ENCODE measurements around the gene LAMA2. TPM values are rescaled to one million over a fixed set of nuclear protein-coding genes. Genes with fewer than 3 reads are reported as not detected.

Gene LAMA2
- total RNA-seq, 1 donor from 2014 or later: 0.47 TPM

DNA sequence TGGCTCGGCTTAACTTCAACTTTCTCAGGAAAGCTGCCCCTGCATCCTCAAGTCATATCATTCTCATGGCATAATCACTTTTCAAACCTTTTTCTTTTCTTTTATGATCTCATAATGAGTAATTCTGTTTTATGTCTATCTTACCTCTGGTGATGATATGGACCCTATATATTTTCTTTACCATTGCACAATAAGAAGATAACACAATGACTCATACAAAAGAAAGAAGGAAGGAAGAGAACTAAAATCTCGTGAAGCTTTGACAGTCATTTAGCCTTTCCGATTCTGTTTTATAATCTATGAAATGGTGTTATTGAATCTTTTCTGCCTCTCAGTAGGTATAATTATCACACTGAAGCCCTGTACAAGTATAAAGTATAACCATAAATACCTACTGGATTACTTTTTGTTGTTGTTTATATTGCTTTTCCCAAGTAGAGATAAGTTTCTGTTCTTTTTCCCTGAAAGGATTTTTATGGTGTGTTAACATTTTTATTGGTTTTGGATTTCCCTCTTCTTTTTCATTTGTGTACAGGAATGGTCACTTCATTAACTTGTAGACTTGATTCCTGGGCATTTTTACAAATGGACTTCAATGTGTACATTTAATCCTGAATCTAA lies 300.9 kb downstream of the LAMA2 start:
- H3K36me3 Mint-ChIP-seq (ENCODE audit: low read depth): no peaks in the 10 kb centered on the region
- no peaks in the 10 kb centered on the region for H3K9me3 Mint-ChIP-seq
- no peaks in the 10 kb centered on the region for H3K4me1 Mint-ChIP-seq
- no peaks in the 10 kb centered on the region for H3K27me3 Mint-ChIP-seq (ENCODE audit: low read depth)
- TF ChIP-seq, protein P1, sequence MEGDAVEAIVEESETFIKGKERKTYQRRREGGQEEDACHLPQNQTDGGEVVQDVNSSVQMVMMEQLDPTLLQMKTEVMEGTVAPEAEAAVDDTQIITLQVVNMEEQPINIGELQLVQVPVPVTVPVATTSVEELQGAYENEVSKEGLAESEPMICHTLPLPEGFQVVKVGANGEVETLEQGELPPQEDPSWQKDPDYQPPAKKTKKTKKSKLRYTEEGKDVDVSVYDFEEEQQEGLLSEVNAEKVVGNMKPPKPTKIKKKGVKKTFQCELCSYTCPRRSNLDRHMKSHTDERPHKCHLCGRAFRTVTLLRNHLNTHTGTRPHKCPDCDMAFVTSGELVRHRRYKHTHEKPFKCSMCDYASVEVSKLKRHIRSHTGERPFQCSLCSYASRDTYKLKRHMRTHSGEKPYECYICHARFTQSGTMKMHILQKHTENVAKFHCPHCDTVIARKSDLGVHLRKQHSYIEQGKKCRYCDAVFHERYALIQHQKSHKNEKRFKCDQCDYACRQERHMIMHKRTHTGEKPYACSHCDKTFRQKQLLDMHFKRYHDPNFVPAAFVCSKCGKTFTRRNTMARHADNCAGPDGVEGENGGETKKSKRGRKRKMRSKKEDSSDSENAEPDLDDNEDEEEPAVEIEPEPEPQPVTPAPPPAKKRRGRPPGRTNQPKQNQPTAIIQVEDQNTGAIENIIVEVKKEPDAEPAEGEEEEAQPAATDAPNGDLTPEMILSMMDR (conservative IDR thresholded peaks at IDR 0.05): no peak
- no peak for DNase-seq (ENCODE audit: low read depth, low spot score)
- no peak overlapping the region for H3K27ac Mint-ChIP-seq (ENCODE audit: unreplicated experiment)
- no peak overlapping the region for H3K4me3 Mint-ChIP-seq

DNA sequence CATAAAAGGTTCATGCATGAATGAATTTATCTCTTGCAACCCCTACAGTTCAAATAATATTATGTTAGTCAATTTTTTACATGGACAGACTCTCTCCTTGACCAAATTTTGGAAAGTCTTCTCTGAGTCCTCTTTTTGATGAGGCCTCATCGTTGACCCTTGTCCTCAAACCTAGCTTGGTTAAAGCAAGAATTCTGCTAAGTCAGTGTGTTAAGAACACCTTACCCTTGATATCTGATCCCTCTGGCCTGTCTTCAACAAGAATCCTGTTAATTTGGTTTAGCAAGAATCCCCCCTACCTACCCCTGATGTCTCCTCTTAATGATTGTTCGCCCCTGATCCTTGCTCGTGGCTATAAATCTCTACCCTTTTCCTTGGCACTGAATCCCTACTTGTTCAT lies 301.4 kb downstream of the LAMA2 start:
- Mint-ChIP-seq H3K4me1 (no peaks in the 10 kb centered on the region), H3K9me3 (no peaks in the 10 kb centered on the region), H3K27me3 (ENCODE audit: low read depth) (no peaks in the 10 kb centered on the region), H3K36me3 (ENCODE audit: low read depth) (no peaks in the 10 kb centered on the region), H3K4me3 (no peak overlapping the region), H3K27ac (ENCODE audit: unreplicated experiment) (no peak overlapping the region)
- TF ChIP-seq, protein P1 (conservative IDR thresholded peaks at IDR 0.05): no peak
- no peak for DNase-seq (ENCODE audit: low read depth, low spot score)

DNA sequence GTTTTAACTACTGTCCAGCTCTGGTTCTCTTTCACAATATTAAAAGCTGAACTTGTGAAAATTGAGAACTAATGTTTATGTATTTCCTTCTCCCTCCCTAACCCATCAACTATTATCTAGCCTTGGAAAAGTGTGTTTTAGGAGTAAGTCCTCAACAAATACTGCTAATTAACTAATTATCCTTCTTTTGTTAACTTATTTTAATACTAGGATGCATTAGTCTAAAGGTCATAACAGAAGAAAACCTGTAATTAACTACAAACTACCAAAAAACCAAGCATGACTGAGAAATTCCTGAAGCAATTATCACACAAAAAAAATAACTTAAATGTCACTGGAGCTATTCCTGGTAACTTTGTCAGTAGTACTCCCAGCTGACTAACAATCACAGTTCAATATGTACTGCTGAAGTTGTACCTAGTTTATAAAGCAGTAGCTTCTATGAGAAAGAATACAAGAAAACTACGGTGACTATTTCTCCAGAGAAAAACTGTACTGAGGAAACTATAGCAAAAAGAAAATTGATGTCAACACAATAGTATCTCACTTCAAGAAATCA lies 301.9 kb downstream of the LAMA2 start:
- H3K4me3 Mint-ChIP-seq: no peak overlapping the region
- H3K27me3 Mint-ChIP-seq (ENCODE audit: low read depth): no peaks in the 10 kb centered on the region

DNA sequence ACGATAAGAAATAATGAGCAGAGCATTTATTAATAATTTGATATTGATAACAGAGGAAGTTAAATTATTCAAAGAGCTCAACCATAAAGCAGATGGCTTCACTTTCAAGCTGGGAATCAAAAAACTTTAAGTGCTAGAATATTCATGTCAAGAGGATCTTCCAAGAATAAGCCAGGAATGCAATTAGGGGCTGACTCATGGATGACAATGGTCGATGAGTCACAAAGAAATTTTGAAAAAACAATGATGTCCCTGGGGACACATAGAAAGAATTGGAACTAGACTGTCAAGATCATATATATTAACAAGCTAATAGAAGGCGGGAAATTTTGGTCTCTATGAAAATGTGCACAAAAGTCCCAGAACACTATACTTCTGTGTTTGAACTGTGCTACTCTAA lies 304.1 kb downstream of the LAMA2 start:
- no peak overlapping the region for H3K27ac Mint-ChIP-seq (ENCODE audit: unreplicated experiment)
- no peaks in the 10 kb centered on the region for H3K36me3 Mint-ChIP-seq (ENCODE audit: low read depth)
- no peak for DNase-seq (ENCODE audit: low read depth, low spot score)
- H3K27me3 Mint-ChIP-seq (ENCODE audit: low read depth): no peaks in the 10 kb centered on the region
- H3K9me3 Mint-ChIP-seq: no peaks in the 10 kb centered on the region
- no peak overlapping the region for H3K4me3 Mint-ChIP-seq
- H3K4me1 Mint-ChIP-seq: no peaks in the 10 kb centered on the region
- TF ChIP-seq, protein P1 (conservative IDR thresholded peaks at IDR 0.05): no peak

More for the DNA sequence above, 301.9 kb downstream of the LAMA2 start:
- DNase-seq (ENCODE audit: low read depth, low spot score): no peak
- Mint-ChIP-seq H3K27ac (ENCODE audit: unreplicated experiment) (no peak overlapping the region), H3K36me3 (ENCODE audit: low read depth) (no peaks in the 10 kb centered on the region), H3K9me3 (no peaks in the 10 kb centered on the region), H3K4me1 (no peaks in the 10 kb centered on the region)
- TF ChIP-seq, protein P1 (conservative IDR thresholded peaks at IDR 0.05): no peak

DNA sequence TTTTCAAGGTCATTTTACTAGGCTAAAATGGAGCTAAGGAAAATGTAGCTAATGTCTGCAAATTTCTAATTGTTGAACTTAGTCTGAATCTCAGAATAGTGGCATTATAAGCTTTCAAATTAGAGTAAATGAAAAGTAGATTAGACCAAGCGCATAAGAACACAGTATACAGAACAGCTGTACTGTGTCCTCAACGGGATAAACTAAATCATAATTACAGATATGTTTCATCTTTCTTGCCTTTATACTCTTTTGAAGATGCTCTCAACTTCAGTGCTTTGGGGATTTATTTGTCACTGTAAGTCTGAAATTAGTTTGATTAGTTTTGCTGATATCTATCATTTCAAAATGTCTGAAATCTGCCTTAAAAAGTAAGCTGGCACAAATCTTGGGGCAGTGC lies 305.4 kb downstream of the LAMA2 start:
- no peaks in the 10 kb centered on the region for H3K9me3 Mint-ChIP-seq
- H3K27ac Mint-ChIP-seq (ENCODE audit: unreplicated experiment): no peak overlapping the region
- TF ChIP-seq, protein P1 (conservative IDR thresholded peaks at IDR 0.05): no peak
- H3K4me1 Mint-ChIP-seq: no peaks in the 10 kb centered on the region
- H3K27me3 Mint-ChIP-seq (ENCODE audit: low read depth): no peaks in the 10 kb centered on the region
- DNase-seq (ENCODE audit: low read depth, low spot score): no peak
- no peak overlapping the region for H3K4me3 Mint-ChIP-seq
- H3K36me3 Mint-ChIP-seq (ENCODE audit: low read depth): no peaks in the 10 kb centered on the region
